A673 (cell line): ENCODE results near the gene ATPAF2.

Source experiments
- EZH2 ChIP-seq: fragments of 200-600 bp; sonication (generic); IDR thresholded peaks from 2 replicates; pipeline ENCODE4 v1.6.1; 2017; ENCODE audit warnings: borderline replicate concordance, low read depth, mild to moderate bottlenecking, mixed read lengths, antibody characterized with exemption, low read length; ENCODE audit not compliant: poor library complexity, severe bottlenecking
- TF ChIP-seq, protein P1 (sequence below): fragments of 300-800, 200-600 bp; sonication (generic); conservative IDR thresholded peaks from 2 replicates; pipeline ENCODE4 v1.5.1; 2017; ENCODE audit warnings: low read depth, mild to moderate bottlenecking, antibody characterized with exemption, low read length, moderate library complexity, mixed read lengths

- TF ChIP-seq, protein P1, sequence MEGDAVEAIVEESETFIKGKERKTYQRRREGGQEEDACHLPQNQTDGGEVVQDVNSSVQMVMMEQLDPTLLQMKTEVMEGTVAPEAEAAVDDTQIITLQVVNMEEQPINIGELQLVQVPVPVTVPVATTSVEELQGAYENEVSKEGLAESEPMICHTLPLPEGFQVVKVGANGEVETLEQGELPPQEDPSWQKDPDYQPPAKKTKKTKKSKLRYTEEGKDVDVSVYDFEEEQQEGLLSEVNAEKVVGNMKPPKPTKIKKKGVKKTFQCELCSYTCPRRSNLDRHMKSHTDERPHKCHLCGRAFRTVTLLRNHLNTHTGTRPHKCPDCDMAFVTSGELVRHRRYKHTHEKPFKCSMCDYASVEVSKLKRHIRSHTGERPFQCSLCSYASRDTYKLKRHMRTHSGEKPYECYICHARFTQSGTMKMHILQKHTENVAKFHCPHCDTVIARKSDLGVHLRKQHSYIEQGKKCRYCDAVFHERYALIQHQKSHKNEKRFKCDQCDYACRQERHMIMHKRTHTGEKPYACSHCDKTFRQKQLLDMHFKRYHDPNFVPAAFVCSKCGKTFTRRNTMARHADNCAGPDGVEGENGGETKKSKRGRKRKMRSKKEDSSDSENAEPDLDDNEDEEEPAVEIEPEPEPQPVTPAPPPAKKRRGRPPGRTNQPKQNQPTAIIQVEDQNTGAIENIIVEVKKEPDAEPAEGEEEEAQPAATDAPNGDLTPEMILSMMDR, result no peak
- TF ChIP-seq EZH2, result no peak
Measured at GRCh38 chr17:18005496-18005895, 33.5 kb downstream of the ATPAF2 start.
